ENCODE results near the gene IKBKG.

The IKBKG gene

GRCh38 chrX:154515090-154515965 is 32.1 kb upstream of the IKBKG start:
- DNase-seq (ENCODE audit: insufficient read length, low spot score) (no peak), FAIRE-seq (no peak)

DNA sequence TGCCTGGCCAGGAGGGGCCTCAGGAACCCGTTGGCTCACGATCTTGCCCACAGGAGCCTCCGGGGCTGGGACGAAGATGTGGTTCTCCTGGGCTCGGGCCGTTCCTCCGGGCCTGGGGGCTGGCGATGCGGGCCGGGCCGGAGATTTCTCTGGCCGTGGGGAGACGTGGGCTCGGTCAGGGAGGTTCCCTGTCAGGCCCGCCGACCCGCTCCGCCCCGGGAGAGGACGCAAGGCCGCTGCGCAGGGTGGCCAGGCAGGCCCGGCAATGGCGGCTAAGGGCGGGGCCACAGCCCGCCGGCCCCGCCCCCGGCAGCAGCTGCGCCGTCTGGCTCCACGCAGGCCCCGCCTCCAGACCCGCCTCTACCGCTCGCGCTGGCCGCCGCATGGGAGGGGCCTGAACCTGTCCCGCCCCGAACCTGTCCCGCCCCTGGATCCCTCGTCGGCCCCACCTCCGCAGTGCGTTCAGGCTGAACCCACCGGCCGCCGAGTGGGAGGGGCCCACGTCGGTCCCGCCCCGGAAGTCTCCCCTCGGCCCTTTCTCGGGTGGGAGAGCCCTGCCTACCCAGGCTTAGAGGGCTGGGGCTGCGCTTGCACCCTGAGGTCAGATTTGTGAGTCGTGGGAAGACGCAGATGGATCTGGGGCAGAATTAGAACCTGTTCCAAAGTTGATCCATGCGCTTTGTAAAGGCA is 31.3 kb upstream of the IKBKG start, which contains the start of gene FAM3A:
TSS of gene FAM3A (minus strand) at position 267 of the 690 bp plus-strand sequence. CDS start 460 bp downstream, outside the sequence.
- DNase-seq (ENCODE audit: insufficient read length, low spot score): peak; percentile 66
- no peak for FAIRE-seq
- TF ChIP-seq POLR2A (IDR thresholded peaks at IDR 0.05; ENCODE audit: low read depth, low read length): peak; percentile 70

More at GRCh38 chrX:154515090-154515965, 32.1 kb upstream of the IKBKG start:
- TF ChIP-seq POLR2A (IDR thresholded peaks at IDR 0.05; ENCODE audit: low read depth, low read length): no peak

GRCh38 chrX:154516656-154517100 is 30.7 kb upstream of the IKBKG start:
- DNase-seq (ENCODE audit: insufficient read length, low spot score): no peak
- no peak for FAIRE-seq
- no peak for TF ChIP-seq POLR2A (IDR thresholded peaks at IDR 0.05; ENCODE audit: low read depth, low read length)

- no peak for TF ChIP-seq POLR2A (IDR thresholded peaks at IDR 0.05; ENCODE audit: low read depth, low read length)
- no peak for DNase-seq (ENCODE audit: insufficient read length, low spot score)
- no peak for FAIRE-seq
Observed at GRCh38 chrX:154517101-154517781, 30.2 kb upstream of the IKBKG start.

- no peak for DNase-seq (ENCODE audit: insufficient read length, low spot score)
- no peak for TF ChIP-seq POLR2A (IDR thresholded peaks at IDR 0.05; ENCODE audit: low read depth, low read length)
- no peak for FAIRE-seq
Observed at GRCh38 chrX:154519389-154519788, 28.0 kb upstream of the IKBKG start.

DNA sequence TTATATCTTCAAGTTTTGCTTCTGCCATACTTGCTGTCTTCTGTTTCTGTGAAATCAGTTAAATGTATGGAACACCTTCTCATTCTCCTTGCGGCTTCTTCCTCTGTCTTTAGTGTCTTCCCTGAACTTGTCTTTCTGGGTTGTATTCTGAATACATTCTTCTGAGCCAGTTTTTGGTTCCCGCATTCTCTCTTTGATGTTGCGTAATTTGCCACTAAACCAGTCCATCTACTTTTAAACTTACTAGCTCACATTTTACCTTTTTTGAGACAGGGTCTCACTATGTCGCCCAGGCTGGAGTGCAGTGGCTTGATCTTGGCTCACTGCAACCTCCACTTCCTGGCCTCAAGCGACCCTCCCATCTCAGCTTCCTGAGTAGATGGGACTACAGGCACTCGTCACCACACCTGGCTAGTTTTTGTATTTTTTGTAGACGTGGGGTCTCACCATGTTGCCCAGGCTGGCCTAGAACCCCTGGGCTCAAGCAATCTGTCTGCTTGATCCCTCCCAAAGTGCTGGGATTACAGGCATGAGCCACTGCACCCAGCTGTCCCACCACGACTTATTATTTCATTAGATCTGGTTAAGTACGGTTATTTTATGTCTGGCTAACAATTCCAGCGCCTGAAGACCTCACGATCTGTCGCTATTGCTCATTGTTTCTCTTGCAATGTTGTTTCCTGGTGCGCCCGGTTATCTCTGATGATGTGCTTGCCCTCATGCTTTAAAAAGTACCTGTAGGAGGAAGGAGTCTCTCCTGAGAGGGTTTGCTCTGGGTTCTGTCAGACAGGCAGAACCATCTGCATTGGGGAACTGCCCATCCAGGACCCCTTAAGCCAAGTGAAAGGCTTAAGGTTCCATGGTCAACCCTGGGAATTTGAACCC is 21.6 kb upstream of the IKBKG start:
- DNase-seq (ENCODE audit: insufficient read length, low spot score): no peak
- TF ChIP-seq POLR2A (IDR thresholded peaks at IDR 0.05; ENCODE audit: low read depth, low read length): no peak
- no peak for FAIRE-seq

GRCh38 chrX:154526901-154527675 is 20.3 kb upstream of the IKBKG start:
- no peak for DNase-seq (ENCODE audit: insufficient read length, low spot score)
- TF ChIP-seq POLR2A (IDR thresholded peaks at IDR 0.05; ENCODE audit: low read depth, low read length): no peak
- no peak for FAIRE-seq

DNA sequence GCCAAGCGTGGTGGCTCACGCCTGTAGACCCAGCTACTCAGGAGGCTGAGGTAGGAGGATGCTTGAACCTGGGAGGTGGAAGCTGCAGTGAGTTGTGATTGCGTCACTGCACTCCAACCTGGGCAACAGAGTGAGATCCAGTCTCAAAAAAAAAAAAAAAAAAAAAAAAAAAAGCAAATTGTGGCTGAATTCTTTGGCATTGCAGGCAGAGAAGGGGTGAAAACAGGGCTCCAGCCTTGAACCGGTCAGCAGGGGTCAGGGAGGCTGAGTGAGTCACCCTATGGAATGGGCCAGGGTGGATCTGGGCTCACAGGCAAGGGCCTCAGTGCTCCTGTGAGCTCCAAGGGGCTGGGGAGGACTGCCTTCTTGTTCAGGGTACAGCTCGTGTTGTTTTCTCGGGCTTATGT is 18.2 kb upstream of the IKBKG start:
- DNase-seq (ENCODE audit: insufficient read length, low spot score) (no peak), FAIRE-seq (no peak)
- no peak for TF ChIP-seq POLR2A (IDR thresholded peaks at IDR 0.05; ENCODE audit: low read depth, low read length)

- FAIRE-seq: no peak
- TF ChIP-seq POLR2A (IDR thresholded peaks at IDR 0.05; ENCODE audit: low read depth, low read length): no peak
- DNase-seq (ENCODE audit: insufficient read length, low spot score): no peak
Observed at GRCh38 chrX:154530286-154530685, 17.1 kb upstream of the IKBKG start.

- FAIRE-seq: no peak
- no peak for DNase-seq (ENCODE audit: insufficient read length, low spot score)
- no peak for TF ChIP-seq POLR2A (IDR thresholded peaks at IDR 0.05; ENCODE audit: low read depth, low read length)
Observed at GRCh38 chrX:154531626-154532025, 15.8 kb upstream of the IKBKG start.

DNA sequence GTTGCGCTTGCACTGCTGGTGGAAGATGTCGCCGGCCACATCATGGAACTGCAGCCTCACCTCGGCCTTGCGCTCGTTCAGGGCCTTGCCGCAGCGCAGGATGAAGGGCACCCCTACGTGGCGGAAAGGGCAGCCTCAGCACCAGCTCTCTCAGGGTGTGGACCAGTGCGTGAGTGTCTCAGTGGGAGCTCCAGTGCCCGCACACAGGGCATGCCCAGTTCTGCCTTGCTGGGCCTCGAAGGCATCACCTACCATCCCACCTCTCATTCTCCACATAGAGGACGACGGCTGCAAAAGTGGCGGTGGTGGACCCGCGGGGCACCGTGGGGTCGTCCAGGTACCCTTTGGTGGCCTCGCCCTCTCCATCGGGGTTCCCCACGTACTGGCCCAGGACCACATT is 14.7 kb upstream of the IKBKG start:
- FAIRE-seq (no peak), DNase-seq (ENCODE audit: insufficient read length, low spot score) (no peak)
- no peak for TF ChIP-seq POLR2A (IDR thresholded peaks at IDR 0.05; ENCODE audit: low read depth, low read length)

DNA sequence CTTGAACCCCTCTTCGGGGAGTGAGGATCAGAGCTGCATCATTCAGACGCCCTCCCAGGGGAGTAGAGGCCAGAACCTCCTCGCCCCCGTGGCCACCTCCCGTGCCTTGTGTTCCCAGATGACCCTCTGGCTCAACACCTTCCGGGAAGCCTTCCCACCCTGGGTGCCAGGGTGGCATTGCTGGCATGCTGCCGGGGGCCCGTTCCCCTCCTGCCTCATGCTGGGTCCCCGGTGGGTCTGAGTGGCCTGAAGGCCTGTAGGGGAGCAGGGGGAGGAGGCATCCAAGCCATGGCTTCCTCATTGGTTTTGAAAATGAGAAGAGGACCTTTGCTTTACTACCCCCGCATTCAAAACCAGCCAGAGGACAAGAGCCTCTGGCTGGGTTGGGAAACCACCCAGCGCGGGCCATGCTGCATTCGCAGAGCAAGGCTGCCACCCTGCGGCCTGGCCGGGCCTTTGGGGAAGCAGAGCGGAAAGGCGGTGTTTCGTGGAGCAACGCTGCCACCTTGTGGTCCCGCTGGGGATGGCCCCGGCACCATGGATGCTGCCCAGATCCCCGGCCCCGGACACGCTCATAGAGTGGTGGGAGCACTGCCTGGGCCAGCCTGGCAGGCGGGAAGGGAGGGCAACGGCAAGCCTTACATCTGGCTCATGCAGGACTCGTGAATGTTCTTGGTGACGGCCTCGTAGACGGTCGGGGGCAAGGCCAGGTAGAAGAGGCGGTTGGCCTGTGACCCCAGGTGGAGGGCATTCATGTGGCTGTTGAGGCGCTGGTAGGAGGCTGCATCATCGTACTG is 12.7 kb upstream of the IKBKG start:
- DNase-seq (ENCODE audit: insufficient read length, low spot score) (peak; percentile 61), FAIRE-seq (peak; percentile 6)

More for the DNA sequence above, 12.7 kb upstream of the IKBKG start:
- no peak for TF ChIP-seq POLR2A (IDR thresholded peaks at IDR 0.05; ENCODE audit: low read depth, low read length)

Data from H54 (cell line).